Erythroblast (primary cell): ENCODE data around the gene MECP2.

Source experiments
- GATA1 ChIP-seq: IDR thresholded peaks from 2 replicates; pipeline ENCODE4 v1.6.1; 2011; ENCODE audit warnings: low read depth, mild to moderate bottlenecking, control low read depth, low read length, moderate library complexity
- POLR2A ChIP-seq: IDR thresholded peaks from 2 replicates; pipeline ENCODE4 v1.6.1; 2011; ENCODE audit warnings: mild to moderate bottlenecking, low read length

DNA sequence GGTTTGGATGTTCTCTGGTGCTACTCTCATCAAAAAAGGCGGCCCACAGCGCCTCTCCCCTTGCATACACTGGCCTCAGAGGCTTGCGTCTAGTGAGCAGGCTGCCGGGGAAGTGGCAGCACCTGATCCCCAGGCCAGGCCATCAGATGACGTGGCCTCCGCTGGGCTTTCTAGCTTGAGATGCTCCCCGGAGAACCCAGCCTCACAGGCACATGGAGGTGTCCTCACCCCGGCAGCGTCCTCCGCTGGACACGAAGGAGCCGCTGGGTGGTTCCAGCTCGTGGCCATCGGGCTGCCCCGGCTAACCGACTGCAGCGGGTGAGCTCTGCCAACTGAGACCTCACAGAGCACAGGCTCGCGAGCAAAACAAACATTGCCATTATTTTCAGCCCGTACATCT, 90.6 kb downstream of the MECP2 start:
- no peak for TF ChIP-seq POLR2A
- no peak for TF ChIP-seq GATA1
